Right atrium auricular region (tissue), 2 donors: ENCODE results near the gene CSNK2A3. TPM values are rescaled to one million over a fixed set of nuclear protein-coding genes. Genes with fewer than 3 reads are reported as not detected.

ENCODE experiments used
- DNase-seq: peaks from one replicate; pipeline ENCODE4 v3.0.0-alpha.2; 2019; ENCODE audit warnings: low spot score
- H3K27ac ChIP-seq, 2 donors: fragments of 200-600 bp; sonication (generic); 1 replicate in 1 of 2; 2 replicates in 1 of 2; pipeline ENCODE4 v1.5.1; 2016 to 2019
- H3K27me3 ChIP-seq, 2 donors: fragments of 200-600 bp; sonication (generic); one replicate each; pipeline versions ENCODE4 v1.5.1 to v1.6.0; 2017 to 2019
- H3K36me3 ChIP-seq: fragments of 200-600 bp; sonication (generic); one replicate; pipeline ENCODE4 v1.5.1; 2016
- H3K4me1 ChIP-seq, 2 donors: fragments of 200-600 bp; sonication (generic); one replicate each; pipeline versions ENCODE4 v1.5.1 to v1.6.0; 2017 to 2019
- H3K4me3 ChIP-seq, 2 donors: fragments of 200-600 bp; sonication (generic); 1 replicate in 1 of 2; 2 replicates in 1 of 2; pipeline ENCODE4 v1.5.1; 2017 to 2019; ENCODE audit warnings: mild to moderate bottlenecking in 1 of 2, moderate library complexity in 1 of 2
- H3K9me3 ChIP-seq, 2 donors: fragments of 200-600 bp; sonication (generic); one replicate each; pipeline ENCODE4 v1.5.1; 2019
- total RNA-seq, 2 donors: library from RNA; depleted of rRNA; stranded (reverse); fragments of >200 nt; gene quantifications; one replicate each; pipeline ENCODE4 v1.1.0, GENCODE V29; 2016
- TF ChIP-seq, protein P1 (sequence below), 2 donors: fragments of 200-600 bp; sonication (generic); IDR thresholded peaks; one replicate each; pipeline ENCODE4 v1.5.1; 2019; ENCODE audit warnings: antibody characterized with exemption in 2 of 2

The CSNK2A3 gene
- total RNA-seq, 2 donors from 2014 or later = 0.75 to 1.3 TPM

DNA sequence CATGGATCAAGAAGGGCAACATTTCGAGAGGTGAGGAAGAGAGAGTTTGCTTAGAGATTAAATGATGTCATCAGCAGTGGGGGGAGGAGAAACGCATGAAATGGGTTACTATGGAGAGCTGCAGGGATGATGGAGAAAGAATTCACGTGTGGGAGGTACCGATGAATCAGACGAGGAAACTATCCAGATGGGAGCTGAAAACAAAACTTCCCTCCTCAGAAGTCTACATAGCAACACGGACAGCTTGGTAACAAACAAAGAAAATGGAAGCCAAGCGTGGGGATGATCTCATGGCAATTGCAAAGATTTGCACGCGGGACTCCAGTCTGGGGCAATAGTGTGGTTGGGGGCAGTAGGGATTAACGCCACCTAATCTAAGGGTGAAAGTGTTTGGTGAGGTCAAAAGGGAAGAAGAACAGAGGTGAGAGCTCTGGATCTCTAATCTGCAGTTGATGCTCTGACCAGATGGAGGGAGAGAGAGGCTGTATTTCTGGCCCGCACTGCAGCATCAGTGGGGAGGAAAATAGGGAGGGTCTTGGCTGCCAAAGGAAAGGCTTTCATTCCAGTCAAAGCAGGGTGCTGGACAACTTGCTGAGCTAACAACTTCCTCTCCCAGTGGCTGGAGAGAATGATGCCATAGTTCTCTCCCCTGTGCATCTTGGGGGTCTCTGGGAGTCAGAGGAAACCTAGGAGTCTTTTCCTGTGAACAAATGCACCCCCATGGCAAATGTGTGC lies 43.4 kb upstream of the CSNK2A3 start:
- TF ChIP-seq, protein P1, sequence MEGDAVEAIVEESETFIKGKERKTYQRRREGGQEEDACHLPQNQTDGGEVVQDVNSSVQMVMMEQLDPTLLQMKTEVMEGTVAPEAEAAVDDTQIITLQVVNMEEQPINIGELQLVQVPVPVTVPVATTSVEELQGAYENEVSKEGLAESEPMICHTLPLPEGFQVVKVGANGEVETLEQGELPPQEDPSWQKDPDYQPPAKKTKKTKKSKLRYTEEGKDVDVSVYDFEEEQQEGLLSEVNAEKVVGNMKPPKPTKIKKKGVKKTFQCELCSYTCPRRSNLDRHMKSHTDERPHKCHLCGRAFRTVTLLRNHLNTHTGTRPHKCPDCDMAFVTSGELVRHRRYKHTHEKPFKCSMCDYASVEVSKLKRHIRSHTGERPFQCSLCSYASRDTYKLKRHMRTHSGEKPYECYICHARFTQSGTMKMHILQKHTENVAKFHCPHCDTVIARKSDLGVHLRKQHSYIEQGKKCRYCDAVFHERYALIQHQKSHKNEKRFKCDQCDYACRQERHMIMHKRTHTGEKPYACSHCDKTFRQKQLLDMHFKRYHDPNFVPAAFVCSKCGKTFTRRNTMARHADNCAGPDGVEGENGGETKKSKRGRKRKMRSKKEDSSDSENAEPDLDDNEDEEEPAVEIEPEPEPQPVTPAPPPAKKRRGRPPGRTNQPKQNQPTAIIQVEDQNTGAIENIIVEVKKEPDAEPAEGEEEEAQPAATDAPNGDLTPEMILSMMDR (IDR thresholded peaks at IDR 0.05) = no peak
- no peaks in the 10 kb centered on the region for H3K36me3 ChIP-seq
- peaks cover 0 to 9% of the 10 kb centered on the region in 2 donors for H3K4me1 ChIP-seq
- H3K9me3 ChIP-seq = no peaks in the 10 kb centered on the region
- no peak for DNase-seq
- H3K27me3 ChIP-seq = no peaks in the 10 kb centered on the region
- peak overlapping the region; percentile 18 to 54 for H3K27ac ChIP-seq
- no peak overlapping the region for H3K4me3 ChIP-seq

- no peaks in the 10 kb centered on the region for H3K9me3 ChIP-seq
- no peak overlapping the region for H3K4me3 ChIP-seq
- no peaks in the 10 kb centered on the region for H3K27me3 ChIP-seq
- H3K36me3 ChIP-seq = no peaks in the 10 kb centered on the region
- TF ChIP-seq, protein P1 (IDR thresholded peaks at IDR 0.05) = no peak
- DNase-seq = no peak
- H3K4me1 ChIP-seq = peaks cover 0 to 9% of the 10 kb centered on the region in 2 donors
- no peak overlapping the region for H3K27ac ChIP-seq
Measured at GRCh38 chr11:11395126-11395525, 42.1 kb upstream of the CSNK2A3 start.

- no peaks in the 10 kb centered on the region for H3K27me3 ChIP-seq
- H3K36me3 ChIP-seq = no peaks in the 10 kb centered on the region
Measured at GRCh38 chr11:11394241-11394640, 41.2 kb upstream of the CSNK2A3 start.

GRCh38 chr11:11391796-11392463 lies 38.9 kb upstream of the CSNK2A3 start:
- no peak for DNase-seq
- Histone ChIP-seq H3K9me3 (no peaks in the 10 kb centered on the region), H3K27ac (no peak overlapping the region), H3K4me3 (no peak overlapping the region), H3K4me1 (peaks cover 0 to 11% of the 10 kb centered on the region in 2 donors), H3K36me3 (no peaks in the 10 kb centered on the region), H3K27me3 (no peaks in the 10 kb centered on the region)
- TF ChIP-seq, protein P1 (IDR thresholded peaks at IDR 0.05) = no peak

More at GRCh38 chr11:11394241-11394640, 41.2 kb upstream of the CSNK2A3 start:
- H3K4me1 ChIP-seq = peaks cover 0 to 14% of the 10 kb centered on the region in 2 donors
- no peak overlapping the region for H3K4me3 ChIP-seq
- no peaks in the 10 kb centered on the region for H3K9me3 ChIP-seq
- DNase-seq = no peak
- TF ChIP-seq, protein P1 (IDR thresholded peaks at IDR 0.05) = no peak
- H3K27ac ChIP-seq = no peak overlapping the region

- H3K27ac ChIP-seq = no peak overlapping the region
- no peaks in the 10 kb centered on the region for H3K27me3 ChIP-seq
- H3K4me1 ChIP-seq = peaks cover 0 to 6% of the 10 kb centered on the region in 2 donors
- TF ChIP-seq, protein P1 (IDR thresholded peaks at IDR 0.05) = no peak
- no peak overlapping the region for H3K4me3 ChIP-seq
- no peaks in the 10 kb centered on the region for H3K9me3 ChIP-seq
- no peaks in the 10 kb centered on the region for H3K36me3 ChIP-seq
- DNase-seq = no peak
Measured at GRCh38 chr11:11391169-11391568, 38.1 kb upstream of the CSNK2A3 start.
